HG02759 (cell line): ENCODE data around the gene CAPN2.
"Not testable (repeated sequence)": the region's sequence is repeated elsewhere in the genome, so short reads cannot be mapped to it uniquely, and the experiment has no call there.

Experiments
- ATAC-seq: cut with Tn5 transposase; IDR thresholded peaks from one replicate; pipeline ENCODE4 v1.9.1; 2021; ENCODE audit warnings: mild to moderate bottlenecking, moderate library complexity; ENCODE audit not compliant: unreplicated experiment

Gene CAPN2

DNA sequence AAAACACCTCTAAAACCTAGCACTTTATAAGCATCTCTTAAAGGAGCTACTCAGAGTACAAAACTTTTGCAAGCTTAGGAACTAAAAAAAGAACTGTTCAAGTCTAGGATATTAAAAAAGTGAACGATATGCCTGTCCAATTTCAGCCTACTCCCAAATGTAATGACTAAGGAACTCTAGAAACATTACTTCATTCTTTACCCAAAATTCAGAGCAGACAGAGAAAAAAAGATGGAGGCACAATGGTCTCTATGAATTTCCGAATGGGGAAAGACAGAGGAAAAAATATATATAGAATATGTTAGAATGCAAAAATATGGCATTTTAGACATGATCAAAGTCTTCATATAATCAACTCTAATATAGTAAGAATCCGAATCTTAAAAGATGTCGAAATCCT lies 72.2 kb downstream of the CAPN2 start:
- ATAC-seq = no peak

GRCh38 chr1:223785808-223786207 lies 73.5 kb downstream of the CAPN2 start:
- no peak for ATAC-seq

DNA sequence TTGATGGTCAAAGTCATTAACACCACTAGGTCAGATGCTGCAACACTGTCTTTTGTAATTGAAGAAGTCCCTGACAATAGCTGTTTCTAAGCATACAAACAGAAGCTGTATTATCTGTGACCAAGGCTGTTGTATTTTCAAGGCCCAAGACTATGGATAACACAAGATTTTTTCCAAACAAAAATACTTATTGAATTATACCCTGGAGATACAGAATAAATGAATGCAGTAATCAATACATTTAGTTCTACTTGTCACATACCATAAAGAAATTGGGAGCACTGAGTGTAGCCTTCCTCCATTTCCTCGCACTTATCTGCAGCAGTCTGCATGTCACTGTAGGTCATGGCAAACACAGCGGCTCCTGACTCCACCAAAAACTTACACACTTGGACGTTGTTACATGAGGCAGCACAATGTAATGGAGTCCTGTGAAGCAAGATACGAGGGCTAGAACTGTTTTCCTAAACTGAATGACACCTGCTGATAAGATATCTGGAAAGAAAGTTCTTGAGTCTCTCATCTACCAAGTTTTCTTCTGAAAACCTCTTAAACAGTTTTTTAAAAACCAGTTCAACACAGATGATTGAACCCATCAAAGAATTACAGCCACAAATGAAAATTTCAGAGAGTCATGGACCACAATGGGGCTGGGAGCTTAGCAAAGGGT lies 76.5 kb downstream of the CAPN2 start:
- ATAC-seq = no peak

GRCh38 chr1:223792046-223792445 lies 79.7 kb downstream of the CAPN2 start:
- no peak for ATAC-seq

GRCh38 chr1:223793716-223794115 lies 81.4 kb downstream of the CAPN2 start:
- no peak for ATAC-seq

GRCh38 chr1:223794136-223794880 lies 82.0 kb downstream of the CAPN2 start:
- no peak for ATAC-seq

DNA sequence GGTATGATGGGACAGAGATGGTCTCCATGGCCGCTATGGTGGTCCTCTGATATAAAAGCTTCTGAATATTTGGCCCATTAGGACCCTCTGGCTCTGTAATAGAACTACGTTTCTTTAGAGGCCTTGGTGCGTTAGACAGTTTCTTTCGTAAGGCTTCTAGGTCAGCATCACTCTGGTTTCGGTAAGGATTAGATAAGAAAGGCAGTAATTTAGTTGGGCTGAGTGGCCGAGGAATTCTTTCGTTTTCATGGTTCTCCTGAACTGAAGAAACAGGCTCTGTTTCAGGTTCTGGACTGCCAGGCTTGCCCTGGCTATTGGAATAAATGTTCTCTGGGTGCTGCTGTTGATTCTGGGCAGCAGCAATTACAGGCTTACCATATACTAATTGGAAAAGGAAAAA lies 83.9 kb downstream of the CAPN2 start:
- ATAC-seq = no peak

GRCh38 chr1:223802032-223802431 lies 89.7 kb downstream of the CAPN2 start:
- ATAC-seq = no peak

DNA sequence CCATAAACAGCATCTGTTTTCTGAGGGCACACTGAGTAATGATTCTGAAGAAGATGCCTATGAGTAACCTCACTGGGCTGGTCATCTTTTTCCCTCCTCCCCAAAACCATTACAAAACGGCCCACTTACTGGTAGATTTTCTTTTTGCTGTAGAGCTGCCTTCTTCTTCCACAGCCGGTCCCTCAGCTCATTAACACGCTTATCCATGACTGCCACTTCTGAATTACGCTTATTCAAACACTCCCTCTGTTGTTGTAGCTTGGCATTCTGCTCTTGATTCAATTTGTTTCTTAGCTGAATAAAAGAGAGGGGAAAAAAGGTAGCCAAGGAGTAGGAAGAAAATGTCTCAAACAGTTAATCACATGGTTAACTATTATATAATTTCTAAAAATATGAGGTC lies 90.3 kb downstream of the CAPN2 start:
- ATAC-seq = no peak

GRCh38 chr1:223803211-223803610 lies 90.9 kb downstream of the CAPN2 start:
- ATAC-seq = no peak

DNA sequence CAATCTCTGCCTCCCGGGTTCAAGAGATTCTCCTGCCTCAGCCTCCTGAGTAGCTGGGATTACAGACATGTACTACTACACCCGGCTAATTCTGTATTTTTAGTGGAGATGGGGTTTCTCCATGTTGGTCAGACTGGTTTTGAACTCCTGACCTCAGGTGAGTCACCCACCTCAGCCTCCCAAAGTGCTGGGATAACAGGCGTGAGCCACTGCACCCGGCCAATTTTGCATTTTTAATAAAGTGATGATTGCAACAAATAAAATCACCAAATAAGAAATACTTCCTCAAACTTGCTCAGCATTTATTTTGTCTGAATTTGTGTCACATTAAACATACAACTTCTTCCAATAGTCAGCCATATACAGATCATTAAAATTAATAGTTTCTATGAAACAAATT lies 97.6 kb downstream of the CAPN2 start:
- not testable (repeated sequence) for ATAC-seq

GRCh38 chr1:223810586-223810985 lies 98.2 kb downstream of the CAPN2 start:
- no peak for ATAC-seq

DNA sequence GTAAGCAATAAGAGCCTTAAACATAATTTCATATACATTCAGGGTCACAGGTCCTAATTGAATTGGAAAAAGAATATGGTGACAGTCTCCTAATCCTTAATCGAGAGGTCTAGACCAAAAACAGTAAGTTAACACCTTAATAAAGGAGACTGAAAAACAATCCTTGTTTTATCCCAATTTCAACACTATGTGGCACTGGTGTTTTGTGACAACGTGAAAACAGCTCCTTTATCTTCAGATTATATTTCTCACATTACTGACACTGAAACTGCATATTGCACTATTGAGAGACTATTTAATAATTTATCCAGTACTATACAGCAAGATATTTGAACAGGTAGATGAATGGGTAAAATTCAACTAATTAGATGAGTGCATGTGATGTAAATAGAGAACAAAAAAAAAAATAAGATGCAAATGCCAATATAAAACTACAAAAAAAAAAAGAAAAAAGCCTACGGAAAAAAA lies 99.3 kb downstream of the CAPN2 start:
- ATAC-seq = no peak

- no peak for ATAC-seq
Observed at GRCh38 chr1:223813645-223814044, 101.3 kb downstream of the CAPN2 start.

GRCh38 chr1:223815020-223815853 lies 102.9 kb downstream of the CAPN2 start:
- ATAC-seq = no peak

DNA sequence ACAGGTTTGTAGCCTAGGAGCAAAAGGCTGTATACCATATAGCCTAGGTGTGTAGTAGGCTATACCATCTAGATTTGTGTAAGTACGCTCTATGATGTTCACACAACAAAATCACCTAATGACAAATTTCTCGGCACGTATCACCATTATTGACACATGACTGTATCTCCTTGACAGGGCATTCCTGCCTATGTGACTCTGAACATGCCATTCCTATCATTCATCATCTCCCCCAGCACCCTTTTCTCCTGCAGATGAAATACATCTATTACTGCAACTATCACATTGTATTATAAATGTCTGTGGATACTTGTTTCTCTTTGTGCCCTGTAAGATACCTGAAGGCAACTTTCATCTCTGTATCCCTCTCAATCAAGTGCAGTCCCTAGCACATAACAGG lies 103.5 kb downstream of the CAPN2 start:
- no peak for ATAC-seq

GRCh38 chr1:223817265-223817664 lies 104.9 kb downstream of the CAPN2 start:
- not testable (repeated sequence) for ATAC-seq

DNA sequence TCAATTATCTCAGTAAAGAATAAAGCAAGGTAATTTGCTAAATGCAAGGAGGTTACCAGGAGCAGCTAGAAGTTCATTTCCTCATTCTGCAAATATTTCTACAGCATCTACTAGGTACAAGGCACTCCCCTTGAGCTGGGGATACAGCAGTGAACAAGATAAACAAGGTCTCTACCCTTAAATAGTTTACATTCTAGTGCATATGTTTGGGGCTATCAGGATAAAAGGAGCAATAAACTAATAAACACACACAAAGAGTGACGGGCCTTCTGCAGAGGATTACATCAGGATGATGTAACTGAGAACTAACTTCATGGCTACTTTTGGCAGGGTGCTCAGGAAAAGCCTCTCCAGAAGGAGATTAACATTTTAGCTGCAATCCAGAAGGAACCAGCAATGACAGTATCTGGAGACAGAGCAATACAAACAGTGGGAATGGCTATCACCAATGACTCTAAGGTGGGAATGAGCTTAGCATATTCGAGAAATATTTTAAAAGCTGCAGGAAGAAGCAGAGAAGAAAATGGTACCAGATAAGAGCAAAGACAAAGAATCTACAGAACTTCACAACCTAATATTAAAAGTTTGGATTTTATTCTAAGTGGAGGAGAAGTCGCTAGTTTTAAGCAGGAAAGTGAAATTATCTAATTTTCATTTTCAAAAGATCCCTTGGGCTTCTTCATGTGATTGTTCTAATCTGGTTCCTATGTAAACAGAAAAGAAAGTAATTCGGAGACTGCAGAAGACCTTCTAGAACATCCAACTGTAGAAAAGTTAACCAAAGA lies 107.6 kb downstream of the CAPN2 start:
- no peak for ATAC-seq

- ATAC-seq = no peak
Observed at GRCh38 chr1:223820515-223820858, 108.1 kb downstream of the CAPN2 start.

- ATAC-seq = no peak
Observed at GRCh38 chr1:223820971-223821370, 108.6 kb downstream of the CAPN2 start.

DNA sequence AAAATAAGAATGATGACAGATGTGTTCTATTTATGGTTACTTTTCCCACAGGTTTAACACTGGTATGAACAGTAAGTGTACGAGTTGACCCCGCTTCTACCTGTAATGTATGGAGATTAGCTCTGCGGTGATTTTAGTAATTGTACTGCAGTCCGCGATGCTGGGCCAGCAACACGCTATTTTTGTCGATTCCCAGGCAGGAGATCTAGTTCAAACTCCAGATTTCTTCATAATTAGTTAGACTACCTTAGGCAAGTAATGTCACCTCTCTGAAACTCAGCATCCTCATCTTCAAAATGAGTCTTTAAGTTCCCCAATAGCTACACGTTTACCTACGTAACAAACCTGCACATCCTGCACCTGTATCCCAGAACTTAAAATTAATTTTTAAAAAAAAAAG lies 111.9 kb downstream of the CAPN2 start:
- ATAC-seq = no peak
